Stimulated activated CD4-positive, alpha-beta T cell treated with anti-CD3 and anti-CD28 coated beads, Interleukin-2, amount 100 ng/mL, for 48 hours (primary cell): ENCODE data around the gene C11orf58.

Source experiments
- DNase-seq, 2 donors: peaks; one replicate each; pipeline ENCODE4 v3.0.0-alpha.2; 2020

The C11orf58 gene

DNA sequence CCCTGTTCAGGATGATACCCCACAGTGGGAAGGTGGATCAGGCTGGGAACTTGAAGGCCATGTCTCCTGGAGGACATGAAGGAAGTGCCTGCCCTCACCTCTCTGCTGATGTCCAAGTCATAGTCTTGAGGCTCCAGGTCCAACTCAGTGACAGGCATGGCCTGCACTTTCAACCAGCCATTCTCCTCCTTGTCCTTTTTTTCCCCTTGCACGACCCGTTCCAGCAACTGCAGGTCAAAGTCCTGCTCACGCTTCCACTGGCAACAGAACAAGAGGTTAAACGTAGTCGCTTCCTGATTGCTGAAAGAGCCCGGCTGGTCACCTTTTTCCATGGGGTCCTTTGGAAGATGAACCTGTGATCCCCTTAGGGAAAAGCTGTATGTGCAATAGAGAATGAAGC, 47.7 kb downstream of the C11orf58 start:
- no peak for DNase-seq

DNA sequence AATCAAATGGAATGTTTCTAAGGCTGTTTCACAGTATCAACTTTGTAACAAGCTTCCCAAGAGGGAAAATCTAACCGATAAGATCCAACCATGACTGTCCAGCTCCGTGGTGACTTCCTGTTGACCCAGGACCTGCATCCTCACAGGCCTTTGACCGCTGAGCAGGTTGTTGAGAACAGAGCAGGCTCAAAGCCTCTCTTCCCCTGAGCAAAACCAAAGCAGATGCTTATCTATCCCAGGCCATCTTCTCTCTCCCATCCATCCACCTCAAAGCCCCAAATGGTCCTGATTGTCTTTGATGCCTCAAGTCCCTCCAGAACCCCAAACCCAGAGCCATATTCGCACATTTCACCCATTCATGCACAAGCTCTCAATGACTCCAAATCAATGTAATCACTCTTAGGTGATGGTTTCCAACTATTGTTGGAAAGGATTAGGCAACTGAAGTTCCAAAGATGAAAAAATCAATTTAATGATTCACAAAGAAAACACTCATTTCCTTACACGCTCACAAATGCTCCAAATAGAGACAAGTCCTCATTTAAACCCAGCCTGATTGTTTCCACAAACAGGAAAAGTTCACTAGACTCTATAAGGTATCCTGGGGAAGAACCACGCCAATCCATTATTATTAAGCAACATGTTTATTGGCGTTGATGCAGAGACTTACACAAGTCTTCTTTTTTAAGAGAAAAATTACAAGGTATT, 48.7 kb downstream of the C11orf58 start:
- DNase-seq, result no peak

DNA sequence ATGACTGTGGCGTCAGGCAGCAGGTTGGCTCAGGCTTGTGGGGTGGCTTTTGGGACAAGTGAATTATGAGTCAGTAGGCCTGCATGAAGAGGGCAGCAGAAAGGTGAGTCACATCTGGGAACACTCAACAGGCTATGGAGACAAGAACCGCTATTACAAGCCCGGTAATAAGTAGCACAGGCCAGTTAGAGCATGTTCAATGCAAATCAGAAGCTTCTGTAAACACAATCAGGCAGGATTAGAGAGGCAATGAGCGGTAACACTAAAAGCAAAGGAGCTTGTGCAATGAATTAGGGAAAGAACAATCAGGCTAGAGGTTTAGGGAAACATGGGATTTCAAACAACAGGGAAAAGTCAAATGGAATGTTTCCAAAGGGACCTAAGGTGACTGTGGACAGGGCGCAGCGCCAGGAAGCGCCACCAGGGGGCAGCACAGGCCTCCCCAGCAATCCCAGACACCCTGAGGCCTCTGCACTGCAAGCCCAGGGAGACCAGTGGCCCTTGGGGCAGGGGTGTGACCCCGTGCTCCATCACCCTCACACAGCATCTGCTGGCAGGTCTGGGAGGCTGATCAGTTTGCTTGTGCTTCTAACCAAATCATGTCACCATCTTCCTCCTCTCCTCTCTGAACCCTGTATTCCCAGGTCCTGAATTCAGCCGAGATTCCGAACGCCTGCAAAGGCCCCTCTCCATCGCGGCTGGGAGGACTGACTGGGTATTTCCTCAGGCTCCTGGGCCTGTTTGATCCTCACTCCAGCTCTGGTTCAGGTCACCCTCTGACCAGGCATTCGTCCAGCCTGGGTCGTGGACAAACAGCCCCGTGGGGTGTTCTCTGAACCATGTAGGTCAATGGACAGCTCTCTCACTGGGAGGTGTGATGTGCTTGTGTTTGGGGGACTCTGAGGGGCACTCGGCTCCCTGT, 50.0 kb downstream of the C11orf58 start:
- DNase-seq, result peak; percentile 59 to 67

DNA sequence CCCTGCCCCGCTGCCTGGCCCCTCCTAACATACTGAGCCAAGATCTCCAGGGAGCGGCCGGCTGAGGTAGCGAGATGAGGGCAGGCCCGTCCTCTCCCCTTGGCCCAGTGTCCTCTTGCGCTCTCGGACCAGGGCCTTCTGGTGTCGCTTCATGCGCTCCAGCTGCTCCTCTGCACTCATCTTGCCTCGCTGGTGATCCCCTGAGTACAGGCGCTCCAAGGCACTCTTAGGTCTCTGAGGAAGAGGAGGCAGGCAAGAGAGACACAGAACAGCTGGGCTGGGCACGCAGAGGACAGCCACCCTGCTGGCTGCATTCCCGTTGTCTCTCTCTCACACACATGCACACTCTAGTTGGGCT, 50.6 kb downstream of the C11orf58 start:
- no peak for DNase-seq

DNA sequence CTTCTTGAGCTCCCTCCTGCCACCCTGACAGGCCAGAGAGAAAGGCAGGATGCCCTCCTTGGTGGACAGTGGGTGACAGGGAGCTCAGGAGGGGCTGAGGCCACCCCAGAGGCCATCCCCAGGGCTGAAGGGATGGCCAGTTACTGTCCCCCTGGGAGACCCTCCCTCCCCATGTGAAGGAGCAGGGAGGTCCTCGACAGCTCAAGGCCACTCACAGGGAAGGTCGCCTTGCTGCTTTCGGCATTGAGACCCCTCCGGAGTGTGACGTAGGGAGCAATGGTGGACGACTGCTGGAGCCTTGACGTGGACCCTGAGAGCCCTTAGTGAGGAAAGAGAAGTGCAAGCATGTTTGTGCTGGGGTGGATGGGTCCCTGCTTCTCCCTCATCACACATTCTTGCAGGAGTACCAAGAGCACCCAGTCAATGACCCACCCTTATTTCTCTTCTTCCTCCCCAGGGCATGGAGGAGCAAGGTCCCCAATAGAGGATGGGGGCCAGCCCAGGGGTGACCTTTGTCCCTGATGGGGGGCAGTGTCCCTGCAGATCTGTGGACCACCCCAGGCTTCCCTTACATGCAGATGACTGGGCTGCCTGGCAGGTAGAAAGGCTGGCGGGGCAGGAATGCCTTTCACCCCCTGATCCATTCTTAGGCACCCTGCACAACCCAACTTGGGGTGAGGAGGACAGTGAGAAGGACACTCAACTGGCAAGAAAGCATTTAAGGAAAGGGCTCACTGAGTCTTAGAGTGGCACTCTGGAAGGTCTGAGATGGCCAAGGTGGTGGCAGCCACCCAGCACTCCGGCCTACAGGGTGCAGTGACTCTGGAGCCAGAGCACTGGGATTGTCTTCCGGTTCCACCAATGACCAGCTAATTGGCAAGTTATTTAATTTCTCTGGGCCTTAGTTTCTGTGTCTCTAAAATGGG, 51.4 kb downstream of the C11orf58 start:
- DNase-seq, result no peak

DNA sequence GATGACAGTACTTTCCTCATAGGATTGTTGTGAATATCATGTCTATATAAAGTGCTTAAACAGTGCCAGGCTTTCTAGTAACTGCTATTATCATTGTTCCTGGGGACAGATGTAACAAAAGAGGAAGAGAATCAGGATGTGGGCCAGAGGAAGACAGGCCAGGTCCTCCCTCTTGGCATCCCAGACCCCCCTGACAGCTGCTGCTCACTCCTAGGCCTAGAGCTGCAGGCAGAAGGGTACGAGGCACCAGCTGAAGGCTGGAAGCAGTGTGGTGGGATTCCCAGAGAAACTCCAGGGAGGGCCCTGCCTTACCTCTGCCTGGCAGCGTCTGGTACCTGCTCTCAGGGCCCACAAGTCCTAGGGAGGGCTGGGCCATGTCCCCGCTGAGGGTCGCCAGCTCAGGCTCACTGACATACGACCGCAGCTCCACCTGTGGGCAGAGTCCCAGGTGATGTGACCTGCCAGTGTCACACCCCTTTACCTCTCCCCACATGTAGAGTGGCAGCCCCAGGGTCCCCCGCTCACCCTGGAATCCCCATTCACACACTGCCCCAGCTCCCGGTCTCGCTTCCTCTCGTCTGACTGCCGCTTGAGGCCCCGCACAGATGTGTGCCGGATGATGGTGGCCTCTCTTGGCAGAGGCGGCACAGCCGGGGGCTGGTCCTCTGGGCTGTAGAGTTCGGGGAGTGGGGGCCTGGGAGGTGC, 52.2 kb downstream of the C11orf58 start:
- no peak for DNase-seq

DNA sequence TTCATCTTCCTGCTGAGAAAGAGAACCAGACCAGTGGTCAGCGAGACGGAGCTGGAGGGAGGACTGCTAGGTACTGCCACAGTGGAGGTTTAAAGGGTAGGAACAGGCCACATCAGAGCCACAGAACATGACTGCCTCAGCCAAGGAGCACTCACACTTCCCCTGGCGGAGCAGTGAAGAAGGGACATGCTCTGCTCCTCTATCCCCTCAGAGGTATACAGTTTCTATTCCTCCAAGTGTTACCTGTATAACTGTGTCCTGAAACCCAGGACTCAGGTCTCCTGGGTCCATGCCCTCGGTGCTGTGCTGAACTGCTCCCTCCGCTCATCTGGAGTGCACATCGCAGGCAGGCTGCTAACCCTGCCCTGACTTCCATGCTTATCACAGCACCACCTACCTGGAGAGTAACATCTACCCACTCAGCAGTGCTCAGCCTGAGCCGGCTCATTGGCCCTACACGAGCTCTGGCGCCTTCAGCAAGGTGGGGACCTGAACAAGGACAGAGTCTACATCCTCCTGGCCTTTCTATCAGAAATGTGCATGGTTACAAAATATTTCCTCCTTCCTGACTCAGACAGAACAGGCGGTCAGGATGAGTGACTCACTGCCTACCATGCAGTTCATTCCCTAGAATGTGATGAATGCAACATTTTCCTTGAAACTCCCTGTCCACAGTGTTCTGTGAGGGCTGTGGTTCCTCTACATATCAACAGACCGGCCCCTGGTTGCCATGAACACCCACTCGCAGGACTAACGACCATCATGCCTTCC, 52.9 kb downstream of the C11orf58 start:
- DNase-seq, result no peak

DNA sequence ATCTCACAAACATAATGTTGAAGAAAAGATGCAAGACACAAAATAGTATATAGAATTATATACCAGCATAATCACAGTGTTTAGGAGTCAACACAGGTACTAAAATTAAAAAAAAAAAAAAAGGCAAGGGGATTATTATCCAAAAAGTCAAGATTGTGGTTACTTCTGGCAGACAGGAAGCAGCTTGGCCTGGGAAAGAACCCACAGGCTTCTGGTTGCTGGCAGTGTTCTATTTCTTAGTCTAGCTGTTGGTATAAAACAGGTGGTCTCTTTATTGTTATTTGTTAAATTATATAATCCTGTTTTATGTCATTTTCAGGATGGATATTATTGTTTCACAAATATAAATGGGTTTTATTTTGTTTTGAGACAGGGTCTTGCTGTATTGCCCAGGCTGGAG, 54.0 kb downstream of the C11orf58 start:
- no peak for DNase-seq

DNA sequence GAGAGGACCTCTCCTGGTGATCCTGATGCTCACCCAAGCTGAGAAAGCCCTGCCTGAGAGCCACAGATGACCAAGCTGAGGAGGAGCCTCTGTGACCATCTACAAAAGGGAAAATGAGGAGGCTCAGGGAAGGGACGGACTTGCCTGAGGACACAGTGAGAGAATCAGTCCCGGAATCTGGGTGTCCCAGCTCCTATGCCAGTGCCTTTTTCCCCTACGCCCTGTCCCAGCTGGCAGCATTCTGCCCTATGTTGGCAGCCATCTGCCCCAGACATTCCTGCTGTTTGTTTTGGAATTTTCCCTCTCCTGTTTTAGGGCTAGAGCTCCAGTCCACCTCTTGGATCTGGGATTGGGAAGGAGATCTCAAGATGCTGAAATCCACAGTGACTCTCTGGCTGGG, 54.6 kb downstream of the C11orf58 start:
- no peak for DNase-seq

DNA sequence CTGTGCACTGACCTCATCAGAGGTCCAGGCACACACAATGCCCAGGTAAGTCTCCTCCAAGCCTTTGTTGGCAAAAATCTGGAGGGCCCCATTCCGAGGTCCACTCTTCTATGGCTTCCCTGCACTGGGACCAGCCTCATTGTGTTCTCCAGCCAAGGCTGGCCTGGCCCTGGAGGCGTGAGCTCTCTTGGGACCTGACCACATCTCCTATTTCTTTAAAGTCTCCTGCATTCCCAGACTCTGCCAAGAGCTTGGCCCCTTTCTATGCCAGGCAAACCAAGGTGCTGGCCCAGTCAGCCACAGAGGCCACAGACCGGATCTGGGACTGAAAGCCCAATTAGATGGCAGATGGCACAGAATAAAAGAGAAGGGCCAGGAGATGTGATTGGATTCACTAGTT, 55.1 kb downstream of the C11orf58 start:
- no peak for DNase-seq

DNA sequence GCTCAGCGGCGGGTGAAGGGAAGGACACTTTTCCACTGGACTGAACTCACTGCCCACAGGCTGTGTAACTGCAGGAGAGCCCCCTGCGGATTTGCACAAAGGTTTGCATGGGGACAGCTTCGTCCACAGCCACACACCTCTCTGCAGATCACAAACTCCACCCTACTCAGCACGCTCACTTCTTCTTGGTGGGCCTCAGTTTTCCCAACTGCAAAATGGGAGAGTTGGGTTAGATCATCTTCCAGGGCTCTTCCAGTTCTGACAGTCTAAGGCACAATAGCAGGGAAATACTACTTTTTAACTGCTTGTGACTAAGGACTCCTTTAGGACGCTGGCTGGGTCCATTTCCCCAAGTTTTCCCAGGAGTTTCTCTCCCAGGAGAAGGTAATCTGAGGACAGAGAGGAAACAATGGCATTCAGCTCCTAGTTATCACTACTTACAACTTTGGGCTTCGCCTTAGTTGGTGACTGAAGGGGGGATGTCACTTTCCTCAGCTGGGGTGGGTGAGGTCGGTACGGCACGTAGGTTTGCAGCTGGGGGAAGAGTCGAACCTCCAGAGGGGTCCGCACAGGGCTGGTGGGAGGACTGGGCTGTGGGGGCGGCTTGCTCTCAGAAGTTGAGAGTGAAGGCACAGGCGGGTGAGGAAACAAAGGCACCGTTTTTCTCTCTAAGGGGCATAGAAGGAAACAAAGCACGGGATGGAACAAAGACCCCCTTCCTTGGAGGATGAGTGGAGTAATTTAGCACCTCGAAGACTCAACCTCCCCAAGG, 55.8 kb downstream of the C11orf58 start:
- no peak for DNase-seq

DNA sequence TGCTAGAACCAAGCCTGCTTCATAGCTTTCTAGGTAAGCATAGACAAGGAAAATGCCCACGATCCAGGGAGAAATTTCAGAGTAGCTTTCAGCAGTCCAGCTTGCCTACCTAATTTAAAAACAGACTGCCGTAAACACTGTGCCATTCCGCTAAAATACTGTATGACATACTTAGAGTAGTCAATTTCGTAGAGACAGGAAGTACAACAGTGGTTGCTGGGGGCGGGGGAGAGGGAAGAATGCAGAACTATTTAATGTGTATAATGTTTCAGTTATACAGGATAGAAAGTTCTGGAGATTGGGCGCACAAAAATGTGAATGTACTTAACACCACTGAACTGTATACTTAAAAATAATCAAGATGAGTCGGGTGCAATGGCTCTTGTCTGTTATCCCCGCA, 56.7 kb downstream of the C11orf58 start:
- no peak for DNase-seq

DNA sequence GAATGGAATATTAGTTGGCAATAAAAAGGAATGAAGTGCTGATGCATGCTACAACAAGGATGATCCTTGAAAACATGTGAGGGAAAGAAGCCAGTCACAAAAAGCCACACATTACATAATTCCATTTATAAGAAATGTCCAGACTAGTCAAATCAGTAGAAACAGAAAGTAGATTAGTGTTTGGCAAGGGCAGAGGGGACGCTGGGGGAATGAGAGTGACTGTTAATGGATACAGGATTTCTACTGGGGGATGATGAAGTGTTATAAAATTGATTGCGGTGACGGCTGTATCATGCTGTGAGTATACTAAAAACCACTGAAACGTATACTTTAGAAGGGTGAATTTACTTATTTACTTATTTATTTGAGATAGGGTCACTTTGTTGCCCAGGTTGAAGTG, 57.9 kb downstream of the C11orf58 start:
- DNase-seq, result no peak

DNA sequence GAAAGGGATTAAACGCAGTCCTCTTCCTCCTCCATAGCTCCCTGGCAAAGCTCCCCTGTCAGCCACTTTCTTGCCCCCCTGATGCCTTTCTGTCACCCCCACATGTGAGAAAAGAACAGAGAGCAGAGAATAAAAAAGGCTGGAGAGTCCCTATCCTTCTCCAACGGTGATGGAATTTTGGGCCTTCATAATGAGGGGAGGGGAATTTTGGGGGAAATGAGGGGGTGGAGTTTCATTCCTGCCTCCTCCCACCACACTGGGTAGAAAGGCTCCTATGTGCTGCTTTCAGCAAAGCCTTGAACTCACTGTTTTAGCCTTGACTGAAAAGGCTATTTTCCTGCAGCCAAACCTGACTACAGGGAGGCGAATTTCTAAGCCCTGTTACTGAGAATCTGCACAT, 59.3 kb downstream of the C11orf58 start:
- no peak for DNase-seq

DNA sequence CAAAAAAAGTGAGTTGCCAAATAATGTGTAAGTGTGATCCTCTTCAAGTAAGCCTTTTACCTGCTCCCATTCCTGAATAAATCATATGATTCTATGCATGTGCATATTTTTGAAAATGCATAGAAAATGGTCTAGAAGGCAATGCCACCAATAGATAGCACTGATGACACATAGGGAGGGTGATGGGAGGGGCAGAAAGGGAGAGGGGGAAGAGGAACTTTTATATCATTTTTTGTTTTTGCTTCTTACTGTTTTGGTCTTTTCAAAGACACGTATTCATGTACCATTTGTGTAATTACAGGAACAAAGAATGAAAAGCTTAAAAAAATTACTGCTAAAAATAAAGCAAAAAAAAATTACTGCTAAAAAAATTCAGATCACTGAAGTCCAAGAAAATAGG, 60.8 kb downstream of the C11orf58 start:
- no peak for DNase-seq

DNA sequence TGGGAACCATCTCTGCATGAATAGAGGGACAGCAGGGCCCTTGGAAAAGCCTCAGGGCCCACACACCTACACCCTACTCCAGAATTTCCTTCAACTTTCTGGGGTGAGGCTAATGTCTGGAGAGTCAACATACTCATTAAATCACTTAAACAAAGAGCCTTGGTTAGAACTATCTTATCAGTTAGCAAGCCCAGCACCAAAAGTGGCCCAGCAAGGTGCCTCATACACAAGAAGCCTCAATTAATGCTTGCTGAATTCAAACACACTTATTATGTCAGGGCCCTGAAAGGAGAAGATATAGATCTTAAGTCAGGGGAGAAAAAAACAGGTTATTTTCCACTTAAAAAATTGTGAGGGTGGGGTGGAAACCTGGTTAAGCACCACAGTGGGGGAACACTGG, 61.4 kb downstream of the C11orf58 start:
- no peak for DNase-seq

DNA sequence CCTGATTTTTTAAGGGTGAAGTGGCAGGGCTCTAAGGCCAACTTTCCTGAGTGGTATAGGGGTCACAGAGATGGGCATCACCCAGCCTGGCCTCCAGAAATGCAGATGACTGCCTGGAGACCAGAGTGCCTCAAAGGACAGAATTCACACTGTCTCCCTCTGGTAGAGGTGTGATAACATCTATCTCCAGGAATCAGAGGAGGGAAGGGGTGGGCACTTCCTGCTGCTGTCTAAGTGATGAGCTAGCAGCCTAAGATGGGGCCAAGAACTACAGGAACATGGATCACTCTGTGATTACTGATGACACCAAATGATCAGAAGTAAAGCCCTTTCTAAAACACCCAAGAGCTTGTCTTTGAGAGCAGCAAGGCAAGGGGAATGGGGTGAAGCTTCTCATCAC, 61.9 kb downstream of the C11orf58 start:
- no peak for DNase-seq

DNA sequence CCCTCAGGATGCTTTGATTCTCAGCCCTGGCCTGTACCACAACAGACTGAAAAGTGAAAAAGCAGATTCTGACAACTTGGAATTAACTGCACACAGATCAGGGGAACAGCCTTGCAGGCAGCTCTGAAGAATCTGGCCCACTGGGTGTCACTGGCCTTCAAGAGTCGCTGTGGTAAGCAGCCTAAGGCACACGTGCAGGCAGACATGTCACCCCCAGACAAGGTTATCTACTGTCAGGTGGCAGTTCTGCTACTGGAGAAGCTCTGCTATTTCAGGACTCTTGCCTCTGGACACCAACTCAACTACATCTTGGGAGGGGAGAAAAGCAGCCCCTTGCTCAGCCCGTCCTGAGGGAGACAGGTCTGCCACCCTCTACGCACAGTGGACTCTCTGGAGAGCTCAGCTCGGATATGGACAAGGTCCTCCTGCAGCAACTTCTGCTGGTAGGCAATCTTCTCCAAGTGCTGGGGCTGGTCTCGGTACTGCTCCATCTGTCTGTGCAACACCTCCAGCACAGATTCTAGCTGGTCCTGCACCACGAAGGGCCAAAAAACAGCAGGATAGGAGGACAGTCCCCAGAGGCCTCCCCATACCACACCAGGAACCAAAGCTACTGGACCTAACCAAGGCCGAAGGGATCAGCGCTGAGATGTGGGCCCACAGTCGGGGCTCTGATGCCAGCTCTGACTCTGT, 63.0 kb downstream of the C11orf58 start:
- DNase-seq, result no peak

DNA sequence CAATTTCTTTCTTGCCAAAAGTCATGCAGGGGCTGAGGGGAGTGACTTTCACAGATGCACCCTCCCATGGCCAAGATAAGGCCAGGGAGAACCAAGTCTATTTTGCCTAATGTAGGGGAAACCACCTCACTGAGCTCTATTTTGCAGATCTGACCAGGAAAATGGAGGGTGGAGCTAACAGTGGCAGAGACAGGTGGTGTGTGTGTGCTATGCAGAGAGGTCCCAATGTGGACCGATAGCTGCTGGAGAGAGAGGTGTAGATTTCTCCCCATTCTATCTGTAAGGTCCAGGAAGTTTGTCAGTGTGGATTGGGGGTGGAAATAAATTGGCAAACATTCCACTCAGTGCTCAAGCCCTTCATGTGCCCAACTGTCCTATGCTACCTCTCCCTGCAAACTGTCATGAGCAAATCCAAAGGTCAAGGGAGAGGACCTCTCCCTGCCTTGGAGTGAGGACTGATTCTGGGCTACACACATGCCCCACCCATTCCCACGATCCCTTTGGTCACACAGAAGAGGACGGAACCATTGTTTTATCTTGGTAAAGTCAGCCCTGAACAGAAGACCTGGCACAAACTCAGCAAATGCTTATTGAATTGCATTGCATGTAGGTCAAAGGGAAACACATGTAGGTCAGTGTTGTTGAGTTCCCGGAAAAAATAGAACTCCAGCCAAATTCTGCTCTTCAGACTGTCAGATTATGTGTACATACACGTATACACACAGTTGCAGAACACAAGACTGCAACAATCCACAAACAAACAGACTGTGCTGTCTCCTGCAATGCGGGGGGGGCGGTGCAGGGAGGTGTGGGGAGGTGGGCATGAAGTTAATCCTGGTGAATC, 65.9 kb downstream of the C11orf58 start:
- no peak for DNase-seq
